HepG2 (cell line): ENCODE results near the gene OPTN. TPM values are rescaled to one million over a fixed set of nuclear protein-coding genes. Genes with fewer than 3 reads are reported as not detected.
A peak's percentile ranks its signal among the peaks of the same experiment; 100 is the strongest.

Experiments used
- GATAD1 ChIP-seq: IDR thresholded peaks from 2 replicates; pipeline ENCODE4 v1.6.1; 2016; ENCODE audit warnings: missing genetic modification reagents, missing compliant biosample characterization
- GFI1 ChIP-seq: sonication (generic); formaldehyde crosslinking; IDR thresholded peaks from 2 replicates; pipeline ENCODE4 v1.5.0; 2020; ENCODE audit warnings: missing genetic modification reagents, mild to moderate bottlenecking, borderline replicate concordance
- KLF12 ChIP-seq: sonication (generic); formaldehyde crosslinking; IDR thresholded peaks from 2 replicates; pipeline ENCODE4 v1.4.0; 2020; ENCODE audit warnings: missing genetic modification reagents, borderline replicate concordance
- KLF16 ChIP-seq, 2 experiments: sonication (generic) in 1 of 2; formaldehyde crosslinking in 1 of 2; IDR thresholded peaks; 2 replicates each; pipeline versions ENCODE4 v1.6.1 to v1.8.0; 2016 to 2023; ENCODE audit warnings: missing genetic modification reagents in 2 of 2, missing compliant biosample characterization in 1 of 2
- MBD4 ChIP-seq: IDR thresholded peaks from 2 replicates; pipeline ENCODE4 v1.6.1; 2012; ENCODE audit warnings: low read length, inconsistent platforms, borderline replicate concordance
- ZBTB38 ChIP-seq: sonication (generic); formaldehyde crosslinking; IDR thresholded peaks from 2 replicates; pipeline ENCODE4 v1.5.1; 2020; ENCODE audit warnings: mild to moderate bottlenecking, missing genetic modification reagents
- ZEB1 ChIP-seq: IDR thresholded peaks from 2 replicates; pipeline ENCODE4 v1.6.1; 2012; ENCODE audit warnings: mild to moderate bottlenecking, low read depth, inconsistent platforms; ENCODE audit not compliant: insufficient replicate concordance
- ZNF33A ChIP-seq: sonication (generic); formaldehyde crosslinking; IDR thresholded peaks from 2 replicates; pipeline ENCODE4 v1.5.1; 2020; ENCODE audit warnings: missing genetic modification reagents, mild to moderate bottlenecking, moderate library complexity, borderline replicate concordance
- ZNF431 ChIP-seq: sonication (generic); formaldehyde crosslinking; IDR thresholded peaks from 2 replicates; pipeline ENCODE4 v1.9.0; 2022; ENCODE audit warnings: missing genetic modification reagents, low read depth, mild to moderate bottlenecking, borderline replicate concordance
- ZNF616 ChIP-seq: sonication (generic); formaldehyde crosslinking; IDR thresholded peaks from 2 replicates; pipeline ENCODE4 v1.5.0; 2020; ENCODE audit warnings: low read depth, mild to moderate bottlenecking, missing genetic modification reagents
- polyA plus RNA-seq, 8 experiments: library from polyadenylated mRNA; depleted of rRNA in 3 of 8; stranded (reverse) in 7 of 8; unstranded in 1 of 8; fragments of >200 nt; fragmentation: Illumina TruSeq in 4 of 8; extraction: Trizol in 4 of 8; gene quantifications; 2 replicates each; pipeline versions ENCODE4 v1.2.1 to v1.2.3, GENCODE V29; 2011 to 2016; ENCODE audit warnings: low read depth in 4 of 8, missing spikeins in 1 of 8, mixed read lengths in 1 of 8; ENCODE audit not compliant: insufficient read depth in 1 of 8
- total RNA-seq, 5 experiments: library from RNA; depleted of rRNA; stranded (reverse); fragments of >200 nt; fragmentation: Illumina TruSeq; extraction: Trizol; gene quantifications; 2 replicates each; pipeline ENCODE4 v1.2.3, GENCODE V29; 2016; ENCODE audit warnings: low read depth in 1 of 5
- TF ChIP-seq, protein P1 (sequence below): sonication (generic); formaldehyde crosslinking; IDR thresholded peaks from 2 replicates; pipeline ENCODE4 v1.9.0; 2021; ENCODE audit warnings: missing genetic modification reagents, mild to moderate bottlenecking, borderline replicate concordance
- TF ChIP-seq, protein P2 (sequence below): sonication (generic); formaldehyde crosslinking; IDR thresholded peaks from 2 replicates; pipeline ENCODE4 v1.5.0; 2020; ENCODE audit warnings: missing genetic modification reagents, mild to moderate bottlenecking, borderline replicate concordance
- TF ChIP-seq, protein P3 (sequence below): sonication (generic); formaldehyde crosslinking; IDR thresholded peaks from 2 replicates; pipeline ENCODE4 v1.5.1; 2020; ENCODE audit warnings: mild to moderate bottlenecking, moderate library complexity, missing genetic modification reagents
- TF ChIP-seq, protein P4 (sequence below): sonication (generic); formaldehyde crosslinking; IDR thresholded peaks from 2 replicates; pipeline ENCODE4 v1.4.0; 2020; ENCODE audit warnings: mild to moderate bottlenecking, missing genetic modification reagents
- TF ChIP-seq, protein P5 (sequence below): sonication (generic); formaldehyde crosslinking; IDR thresholded peaks from 2 replicates; pipeline ENCODE4 v1.4.0; 2020; ENCODE audit warnings: missing genetic modification reagents, mild to moderate bottlenecking, borderline replicate concordance
- TF ChIP-seq, protein P6 (sequence below): IDR thresholded peaks from 2 replicates; pipeline ENCODE4 v1.6.1; 2016; ENCODE audit warnings: low read depth, missing genetic modification reagents, missing compliant biosample characterization

OPTN gene
- total and polyA plus RNA-seq, 2 of the 13 experiments (the other 11 are each of a cell fraction or from before 2014, with no cell fraction given): 13.4 to 46.6 TPM

DNA sequence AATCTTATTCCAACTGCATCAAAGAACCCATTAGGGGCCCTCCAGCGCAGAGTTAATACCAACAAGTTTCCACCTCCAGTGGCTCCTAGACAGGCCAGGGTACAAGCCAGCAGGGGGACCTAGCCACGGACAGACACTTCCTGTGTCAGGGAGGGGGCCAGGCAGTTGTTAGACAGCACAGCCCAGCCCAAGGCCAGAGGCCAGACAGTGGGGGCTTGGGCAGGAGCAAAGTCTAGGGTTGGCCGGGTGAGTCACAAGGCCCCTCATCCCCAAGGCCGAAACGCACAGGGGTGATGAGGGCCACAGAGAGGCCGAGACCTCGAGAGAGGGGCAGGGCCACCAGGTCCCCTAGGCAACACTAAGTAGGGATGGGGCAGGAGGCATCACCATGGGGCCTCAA lies 19.3 kb upstream of the OPTN start (continued):
- TF ChIP-seq, protein P1, sequence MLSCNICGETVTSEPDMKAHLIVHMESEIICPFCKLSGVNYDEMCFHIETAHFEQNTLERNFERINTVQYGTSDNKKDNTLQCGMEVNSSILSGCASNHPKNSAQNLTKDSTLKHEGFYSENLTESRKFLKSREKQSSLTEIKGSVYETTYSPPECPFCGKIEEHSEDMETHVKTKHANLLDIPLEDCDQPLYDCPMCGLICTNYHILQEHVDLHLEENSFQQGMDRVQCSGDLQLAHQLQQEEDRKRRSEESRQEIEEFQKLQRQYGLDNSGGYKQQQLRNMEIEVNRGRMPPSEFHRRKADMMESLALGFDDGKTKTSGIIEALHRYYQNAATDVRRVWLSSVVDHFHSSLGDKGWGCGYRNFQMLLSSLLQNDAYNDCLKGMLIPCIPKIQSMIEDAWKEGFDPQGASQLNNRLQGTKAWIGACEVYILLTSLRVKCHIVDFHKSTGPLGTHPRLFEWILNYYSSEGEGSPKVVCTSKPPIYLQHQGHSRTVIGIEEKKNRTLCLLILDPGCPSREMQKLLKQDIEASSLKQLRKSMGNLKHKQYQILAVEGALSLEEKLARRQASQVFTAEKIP (CRISPR knock-in tag): no peak
- TF ChIP-seq ZNF616 (no peak), MBD4 (no peak), ZNF431 (CRISPR knock-in tag) (no peak), ZNF33A (CRISPR knock-in tag) (no peak), ZEB1 (no peak), GATAD1 (peak; percentile 53; the same call in 1 of the 2 replicates), ZBTB38 (CRISPR knock-in tag) (no peak), KLF12 (CRISPR knock-in tag) (no peak), GFI1 (no peak), KLF16 (CRISPR knock-in tag; IDR thresholded peaks at IDR 0.05) (no peak)
- TF ChIP-seq, protein P2, sequence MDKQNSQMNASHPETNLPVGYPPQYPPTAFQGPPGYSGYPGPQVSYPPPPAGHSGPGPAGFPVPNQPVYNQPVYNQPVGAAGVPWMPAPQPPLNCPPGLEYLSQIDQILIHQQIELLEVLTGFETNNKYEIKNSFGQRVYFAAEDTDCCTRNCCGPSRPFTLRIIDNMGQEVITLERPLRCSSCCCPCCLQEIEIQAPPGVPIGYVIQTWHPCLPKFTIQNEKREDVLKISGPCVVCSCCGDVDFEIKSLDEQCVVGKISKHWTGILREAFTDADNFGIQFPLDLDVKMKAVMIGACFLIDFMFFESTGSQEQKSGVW (CRISPR knock-in tag): no peak
- TF ChIP-seq, protein P3, sequence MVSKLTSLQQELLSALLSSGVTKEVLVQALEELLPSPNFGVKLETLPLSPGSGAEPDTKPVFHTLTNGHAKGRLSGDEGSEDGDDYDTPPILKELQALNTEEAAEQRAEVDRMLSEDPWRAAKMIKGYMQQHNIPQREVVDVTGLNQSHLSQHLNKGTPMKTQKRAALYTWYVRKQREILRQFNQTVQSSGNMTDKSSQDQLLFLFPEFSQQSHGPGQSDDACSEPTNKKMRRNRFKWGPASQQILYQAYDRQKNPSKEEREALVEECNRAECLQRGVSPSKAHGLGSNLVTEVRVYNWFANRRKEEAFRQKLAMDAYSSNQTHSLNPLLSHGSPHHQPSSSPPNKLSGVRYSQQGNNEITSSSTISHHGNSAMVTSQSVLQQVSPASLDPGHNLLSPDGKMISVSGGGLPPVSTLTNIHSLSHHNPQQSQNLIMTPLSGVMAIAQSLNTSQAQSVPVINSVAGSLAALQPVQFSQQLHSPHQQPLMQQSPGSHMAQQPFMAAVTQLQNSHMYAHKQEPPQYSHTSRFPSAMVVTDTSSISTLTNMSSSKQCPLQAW (CRISPR knock-in tag): peak; percentile 78
- TF ChIP-seq, protein P4, sequence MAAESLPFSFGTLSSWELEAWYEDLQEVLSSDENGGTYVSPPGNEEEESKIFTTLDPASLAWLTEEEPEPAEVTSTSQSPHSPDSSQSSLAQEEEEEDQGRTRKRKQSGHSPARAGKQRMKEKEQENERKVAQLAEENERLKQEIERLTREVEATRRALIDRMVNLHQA (CRISPR knock-in tag): no peak
- TF ChIP-seq, protein P5, sequence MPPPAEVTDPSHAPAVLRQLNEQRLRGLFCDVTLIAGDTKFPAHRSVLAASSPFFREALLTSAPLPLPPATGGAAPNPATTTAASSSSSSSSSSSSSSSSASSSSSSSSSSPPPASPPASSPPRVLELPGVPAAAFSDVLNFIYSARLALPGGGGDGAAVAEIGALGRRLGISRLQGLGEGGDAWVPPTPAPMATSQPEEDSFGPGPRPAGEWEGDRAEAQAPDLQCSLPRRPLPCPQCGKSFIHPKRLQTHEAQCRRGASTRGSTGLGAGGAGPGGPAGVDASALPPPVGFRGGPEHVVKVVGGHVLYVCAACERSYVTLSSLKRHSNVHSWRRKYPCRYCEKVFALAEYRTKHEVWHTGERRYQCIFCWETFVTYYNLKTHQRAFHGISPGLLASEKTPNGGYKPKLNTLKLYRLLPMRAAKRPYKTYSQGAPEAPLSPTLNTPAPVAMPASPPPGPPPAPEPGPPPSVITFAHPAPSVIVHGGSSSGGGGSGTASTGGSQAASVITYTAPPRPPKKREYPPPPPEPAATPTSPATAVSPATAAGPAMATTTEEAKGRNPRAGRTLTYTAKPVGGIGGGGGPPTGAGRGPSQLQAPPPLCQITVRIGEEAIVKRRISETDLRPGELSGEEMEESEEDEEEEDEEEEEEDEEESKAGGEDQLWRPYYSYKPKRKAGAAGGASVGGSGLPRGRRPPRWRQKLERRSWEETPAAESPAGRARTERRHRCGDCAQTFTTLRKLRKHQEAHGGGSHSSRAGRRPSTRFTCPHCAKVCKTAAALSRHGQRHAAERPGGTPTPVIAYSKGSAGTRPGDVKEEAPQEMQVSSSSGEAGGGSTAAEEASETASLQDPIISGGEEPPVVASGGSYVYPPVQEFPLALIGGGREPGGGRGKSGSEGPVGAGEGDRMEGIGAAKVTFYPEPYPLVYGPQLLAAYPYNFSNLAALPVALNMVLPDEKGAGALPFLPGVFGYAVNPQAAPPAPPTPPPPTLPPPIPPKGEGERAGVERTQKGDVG (CRISPR knock-in tag): no peak
- TF ChIP-seq, protein P6, sequence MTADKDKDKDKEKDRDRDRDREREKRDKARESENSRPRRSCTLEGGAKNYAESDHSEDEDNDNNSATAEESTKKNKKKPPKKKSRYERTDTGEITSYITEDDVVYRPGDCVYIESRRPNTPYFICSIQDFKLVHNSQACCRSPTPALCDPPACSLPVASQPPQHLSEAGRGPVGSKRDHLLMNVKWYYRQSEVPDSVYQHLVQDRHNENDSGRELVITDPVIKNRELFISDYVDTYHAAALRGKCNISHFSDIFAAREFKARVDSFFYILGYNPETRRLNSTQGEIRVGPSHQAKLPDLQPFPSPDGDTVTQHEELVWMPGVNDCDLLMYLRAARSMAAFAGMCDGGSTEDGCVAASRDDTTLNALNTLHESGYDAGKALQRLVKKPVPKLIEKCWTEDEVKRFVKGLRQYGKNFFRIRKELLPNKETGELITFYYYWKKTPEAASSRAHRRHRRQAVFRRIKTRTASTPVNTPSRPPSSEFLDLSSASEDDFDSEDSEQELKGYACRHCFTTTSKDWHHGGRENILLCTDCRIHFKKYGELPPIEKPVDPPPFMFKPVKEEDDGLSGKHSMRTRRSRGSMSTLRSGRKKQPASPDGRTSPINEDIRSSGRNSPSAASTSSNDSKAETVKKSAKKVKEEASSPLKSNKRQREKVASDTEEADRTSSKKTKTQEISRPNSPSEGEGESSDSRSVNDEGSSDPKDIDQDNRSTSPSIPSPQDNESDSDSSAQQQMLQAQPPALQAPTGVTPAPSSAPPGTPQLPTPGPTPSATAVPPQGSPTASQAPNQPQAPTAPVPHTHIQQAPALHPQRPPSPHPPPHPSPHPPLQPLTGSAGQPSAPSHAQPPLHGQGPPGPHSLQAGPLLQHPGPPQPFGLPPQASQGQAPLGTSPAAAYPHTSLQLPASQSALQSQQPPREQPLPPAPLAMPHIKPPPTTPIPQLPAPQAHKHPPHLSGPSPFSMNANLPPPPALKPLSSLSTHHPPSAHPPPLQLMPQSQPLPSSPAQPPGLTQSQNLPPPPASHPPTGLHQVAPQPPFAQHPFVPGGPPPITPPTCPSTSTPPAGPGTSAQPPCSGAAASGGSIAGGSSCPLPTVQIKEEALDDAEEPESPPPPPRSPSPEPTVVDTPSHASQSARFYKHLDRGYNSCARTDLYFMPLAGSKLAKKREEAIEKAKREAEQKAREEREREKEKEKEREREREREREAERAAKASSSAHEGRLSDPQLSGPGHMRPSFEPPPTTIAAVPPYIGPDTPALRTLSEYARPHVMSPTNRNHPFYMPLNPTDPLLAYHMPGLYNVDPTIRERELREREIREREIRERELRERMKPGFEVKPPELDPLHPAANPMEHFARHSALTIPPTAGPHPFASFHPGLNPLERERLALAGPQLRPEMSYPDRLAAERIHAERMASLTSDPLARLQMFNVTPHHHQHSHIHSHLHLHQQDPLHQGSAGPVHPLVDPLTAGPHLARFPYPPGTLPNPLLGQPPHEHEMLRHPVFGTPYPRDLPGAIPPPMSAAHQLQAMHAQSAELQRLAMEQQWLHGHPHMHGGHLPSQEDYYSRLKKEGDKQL (CRISPR knock-in tag): no peak
